AG04449 (cell line): ENCODE data around the gene RASSF8.

ENCODE experiments used
- CTCF ChIA-PET: fragments of 350-600 bp; formaldehyde crosslinking; extraction: SDS; loops from one replicate; lab custom pipeline; 2021; ENCODE audit warnings: antibody characterized with exemption; lab: Yijun Ruan, JAX
- POLR2A ChIA-PET: fragments of 400-600, 350-600 bp; formaldehyde crosslinking; extraction: SDS; loops from one replicate; lab custom pipeline; 2020; ENCODE audit warnings: antibody characterized with exemption, inconsistent platforms; lab: Yijun Ruan, JAX
- DNase-seq: peaks from one replicate; pipeline ENCODE4 v3.0.0-alpha.2; 2010; ENCODE audit warnings: low read depth, low spot score
- H3K4me3 ChIP-seq: 2 replicates; pipeline ENCODE4 v1.5.1; 2011; ENCODE audit warnings: low read depth, mild to moderate bottlenecking, control low read depth, low read length
- TF ChIP-seq, protein P1 (sequence below): IDR thresholded peaks from one replicate; pipeline ENCODE4 v1.5.1; 2011; ENCODE audit warnings: mild to moderate bottlenecking, moderate library complexity, low read length, control low read depth, inconsistent platforms; ENCODE audit not compliant: insufficient read depth; ENCODE audit errors: missing control alignments

The RASSF8 gene

GRCh38 chr12:26029736-26030022 is 71.2 kb downstream of the RASSF8 start:
- no peak for DNase-seq
- ChIA-PET POLR2A (no interaction called here), CTCF (interaction anchor here (0.6 to 2.0 kb wide), 20 partner anchors 8 to 642 kb away, joined by 3 to 15 read pairs (median 4); partner anchors contain the start of gene RASSF8)
- TF ChIP-seq, protein P1, sequence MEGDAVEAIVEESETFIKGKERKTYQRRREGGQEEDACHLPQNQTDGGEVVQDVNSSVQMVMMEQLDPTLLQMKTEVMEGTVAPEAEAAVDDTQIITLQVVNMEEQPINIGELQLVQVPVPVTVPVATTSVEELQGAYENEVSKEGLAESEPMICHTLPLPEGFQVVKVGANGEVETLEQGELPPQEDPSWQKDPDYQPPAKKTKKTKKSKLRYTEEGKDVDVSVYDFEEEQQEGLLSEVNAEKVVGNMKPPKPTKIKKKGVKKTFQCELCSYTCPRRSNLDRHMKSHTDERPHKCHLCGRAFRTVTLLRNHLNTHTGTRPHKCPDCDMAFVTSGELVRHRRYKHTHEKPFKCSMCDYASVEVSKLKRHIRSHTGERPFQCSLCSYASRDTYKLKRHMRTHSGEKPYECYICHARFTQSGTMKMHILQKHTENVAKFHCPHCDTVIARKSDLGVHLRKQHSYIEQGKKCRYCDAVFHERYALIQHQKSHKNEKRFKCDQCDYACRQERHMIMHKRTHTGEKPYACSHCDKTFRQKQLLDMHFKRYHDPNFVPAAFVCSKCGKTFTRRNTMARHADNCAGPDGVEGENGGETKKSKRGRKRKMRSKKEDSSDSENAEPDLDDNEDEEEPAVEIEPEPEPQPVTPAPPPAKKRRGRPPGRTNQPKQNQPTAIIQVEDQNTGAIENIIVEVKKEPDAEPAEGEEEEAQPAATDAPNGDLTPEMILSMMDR, result no peak
- no peak overlapping the region for H3K4me3 ChIP-seq

DNA sequence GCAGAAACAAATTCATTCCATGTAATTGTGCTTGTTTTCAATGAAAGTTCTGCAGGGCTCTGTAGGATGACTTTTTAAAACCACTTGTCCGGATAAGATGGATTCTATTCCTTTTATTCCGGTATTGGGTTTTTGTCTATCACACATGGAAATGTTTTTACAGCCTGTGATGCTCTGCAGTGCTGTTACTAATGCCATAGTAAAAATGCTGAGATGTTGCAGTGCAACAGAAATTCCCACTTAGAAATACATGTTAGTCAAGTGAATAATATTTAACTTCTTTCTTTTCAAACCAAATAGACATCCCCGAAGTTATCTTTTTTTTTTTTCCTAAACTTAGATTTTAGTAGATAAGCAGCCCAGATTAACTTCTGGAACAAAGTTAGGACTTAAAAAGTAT is 71.9 kb downstream of the RASSF8 start:
- ChIA-PET CTCF (interaction anchor here (0.9 kb wide), 2 partner anchors 71 to 353 kb away, joined by 3 read pairs; no protein-coding TSS in a partner anchor), POLR2A (interaction anchor here (0.6 kb wide), 1 partner anchor 8 kb away, joined by 3 read pairs; no protein-coding TSS in a partner anchor)
- H3K4me3 ChIP-seq, result no peak overlapping the region
- DNase-seq, result no peak
- TF ChIP-seq, protein P1, result no peak

GRCh38 chr12:26031318-26031717 is 72.8 kb downstream of the RASSF8 start:
- CTCF ChIA-PET, result interaction anchor here (0.9 to 1.6 kb wide), 6 partner anchors 10 to 596 kb away, joined by 3 to 6 read pairs (median 3); no protein-coding TSS in a partner anchor
- no peak for DNase-seq
- H3K4me3 ChIP-seq, result no peak overlapping the region
- POLR2A ChIA-PET, result interaction anchor here (2.3 kb wide), 1 partner anchor 73 kb away, joined by 12 read pairs; the partner anchor contains the start of gene RASSF8
- TF ChIP-seq, protein P1, result no peak

GRCh38 chr12:26031827-26032226 is 73.3 kb downstream of the RASSF8 start:
- ChIA-PET POLR2A (interaction anchor here (2.3 kb wide), 1 partner anchor 73 kb away, joined by 12 read pairs; the partner anchor contains the start of gene RASSF8), CTCF (interaction anchor here (1.0 to 1.7 kb wide), 7 partner anchors 8 to 644 kb away, joined by 3 to 6 read pairs (median 5); no protein-coding TSS in a partner anchor)
- no peak overlapping the region for H3K4me3 ChIP-seq
- DNase-seq, result no peak
- TF ChIP-seq, protein P1, result no peak

DNA sequence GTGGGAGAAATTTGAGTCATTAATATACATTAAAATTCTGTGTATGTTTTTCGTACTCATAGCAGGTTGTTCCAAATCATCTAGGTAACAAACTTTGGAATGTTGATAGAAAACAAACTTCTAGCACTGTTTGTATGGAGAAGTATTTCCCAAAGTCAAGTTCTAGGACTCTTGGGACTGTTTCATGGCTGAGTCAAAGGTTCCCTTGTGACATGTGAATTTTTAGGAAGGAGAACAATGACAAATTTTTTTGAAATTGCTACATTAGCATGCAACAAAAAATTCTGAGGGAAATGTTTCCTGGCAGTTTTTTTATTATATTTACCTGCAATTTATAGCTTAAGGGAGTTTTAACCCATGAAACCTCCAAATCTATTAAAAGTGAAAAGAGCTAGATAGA is 73.8 kb downstream of the RASSF8 start:
- TF ChIP-seq, protein P1, result no peak
- no peak for DNase-seq
- CTCF ChIA-PET, result interaction anchor here (0.9 to 1.7 kb wide), 9 partner anchors 9 to 645 kb away, joined by 3 to 6 read pairs (median 5); no protein-coding TSS in a partner anchor
- no peak overlapping the region for H3K4me3 ChIP-seq
- POLR2A ChIA-PET, result interaction anchor here (2.3 kb wide), 1 partner anchor 74 kb away, joined by 12 read pairs; the partner anchor contains the start of gene RASSF8

DNA sequence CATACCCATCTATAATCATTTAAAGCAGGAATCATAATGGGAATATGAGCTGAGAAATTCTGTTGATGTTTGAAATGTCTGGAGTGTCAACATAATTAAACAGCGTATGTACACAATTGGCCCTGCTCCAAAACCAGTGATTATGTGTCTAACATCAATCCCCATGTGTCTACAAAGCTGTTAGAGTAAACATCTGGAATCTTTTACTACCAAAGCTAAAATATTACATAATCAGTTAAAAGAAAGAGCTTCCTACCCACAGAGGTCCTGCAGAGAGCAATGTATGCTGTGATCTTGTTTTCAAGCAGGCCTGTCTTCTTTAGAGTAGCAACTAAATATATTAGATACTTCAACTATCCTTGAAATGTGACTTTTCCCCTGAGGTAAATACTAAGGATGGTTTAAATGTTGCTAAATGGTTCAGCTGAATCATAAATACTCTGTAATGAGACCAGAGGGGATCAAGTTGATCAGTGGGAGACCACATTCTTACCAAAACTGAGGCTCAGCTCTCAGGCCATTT is 74.3 kb downstream of the RASSF8 start:
- TF ChIP-seq, protein P1, result no peak
- POLR2A ChIA-PET, result interaction anchor here (1.0 to 2.3 kb wide), 2 partner anchors 57 to 74 kb away, joined by 3 to 12 read pairs; partner anchors contain the start of gene RASSF8
- CTCF ChIA-PET, result interaction anchor here (0.9 to 1.7 kb wide), 9 partner anchors 8 to 645 kb away, joined by 3 to 6 read pairs (median 5); no protein-coding TSS in a partner anchor
- DNase-seq, result peak; percentile 82
- no peak overlapping the region for H3K4me3 ChIP-seq
